Erythroblast (primary cell): Measurements from ENCODE around the gene TET1.

Experiments used
- GATA1 ChIP-seq: IDR thresholded peaks from 2 replicates; pipeline ENCODE4 v1.6.1; 2011; ENCODE audit warnings: low read depth, mild to moderate bottlenecking, control low read depth, low read length, moderate library complexity
- POLR2A ChIP-seq: IDR thresholded peaks from 2 replicates; pipeline ENCODE4 v1.6.1; 2011; ENCODE audit warnings: mild to moderate bottlenecking, low read length

- no peak for TF ChIP-seq POLR2A
- no peak for TF ChIP-seq GATA1
These were observed 6.2 kb downstream of the TET1 start for GRCh38 chr10:68566351-68566750.
